OCI-LY1 (cell line): Measurements from ENCODE around the gene RAVER1.

Source experiments
- H2AFZ ChIP-seq: fragments of 200-600 bp; sonication (generic), shearing (Covaris generic); 2 replicates; pipeline ENCODE4 v1.6.0; 2014; ENCODE audit warnings: antibody characterized with exemption, mild to moderate bottlenecking, low read length
- H3F3A ChIP-seq: fragments of 200-600 bp; sonication (generic), shearing (Covaris generic); 2 replicates; pipeline ENCODE4 v1.6.0; 2014; ENCODE audit warnings: mild to moderate bottlenecking, antibody characterized with exemption, low read length, moderate library complexity; ENCODE audit not compliant: insufficient read depth
- H3K27ac ChIP-seq: fragments of 200-600 bp; sonication (generic); 2 replicates; pipeline ENCODE4 v1.5.1; 2014; ENCODE audit warnings: low read length, mixed run types, mild to moderate bottlenecking, low read depth; ENCODE audit not compliant: poor library complexity, severe bottlenecking
- H3K27me3 ChIP-seq: fragments of 200-600 bp; sonication (generic); 2 replicates; pipeline ENCODE4 v1.6.0; 2014; ENCODE audit warnings: antibody characterized with exemption, mild to moderate bottlenecking, low read length, moderate library complexity; ENCODE audit not compliant: insufficient read depth
- H3K36me3 ChIP-seq: fragments of 200-600 bp; sonication (generic); 2 replicates; pipeline ENCODE4 v1.6.1; 2014; ENCODE audit warnings: mild to moderate bottlenecking, antibody characterized with exemption, low read length, moderate library complexity, mixed read lengths; ENCODE audit not compliant: insufficient read depth
- H3K4me1 ChIP-seq: fragments of 200-600 bp; sonication (generic); 2 replicates; pipeline ENCODE4 v1.5.1; 2014; ENCODE audit warnings: mild to moderate bottlenecking, low read length, moderate library complexity; ENCODE audit not compliant: insufficient read depth, severe bottlenecking
- H3K4me2 ChIP-seq: fragments of 200-600 bp; sonication (generic), shearing (Covaris generic); 2 replicates; pipeline ENCODE4 v1.6.1; 2014; ENCODE audit warnings: low read length
- H3K4me3 ChIP-seq: fragments of 200-600 bp; sonication (generic); 2 replicates; pipeline ENCODE4 v1.5.1; 2014; ENCODE audit warnings: low read length, low read depth, mild to moderate bottlenecking, mixed read lengths; ENCODE audit not compliant: poor library complexity, severe bottlenecking
- H3K79me2 ChIP-seq: fragments of 200-600 bp; shearing (Covaris generic); 2 replicates; pipeline ENCODE4 v1.6.1; 2016; ENCODE audit warnings: mixed run types, low read length, mixed read lengths; ENCODE audit not compliant: insufficient read depth
- H3K9ac ChIP-seq: fragments of 200-600 bp; sonication (generic), shearing (Covaris generic); 2 replicates; pipeline ENCODE4 v1.6.1; 2014; ENCODE audit warnings: mild to moderate bottlenecking, low read length, mixed read lengths
- H3K9me2 ChIP-seq: fragments of 200-600 bp; sonication (generic), shearing (Covaris generic); 2 replicates; pipeline ENCODE4 v1.6.1; 2014; ENCODE audit warnings: low read depth, mild to moderate bottlenecking, low read length, mixed read lengths
- H3K9me3 ChIP-seq: fragments of 200-600 bp; shearing (Covaris generic); 2 replicates; pipeline ENCODE4 v1.6.1; 2014; ENCODE audit warnings: low read length, mixed read lengths
- H4K20me1 ChIP-seq: fragments of 200-600 bp; sonication (generic), shearing (Covaris generic); 2 replicates; pipeline ENCODE4 v1.6.0; 2016; ENCODE audit warnings: mild to moderate bottlenecking, low read length; ENCODE audit not compliant: insufficient read depth
- EZH2 ChIP-seq: fragments of 200-600 bp; sonication (generic), shearing (Covaris generic); IDR thresholded peaks from 2 replicates; pipeline ENCODE4 v1.8.0; 2017; ENCODE audit warnings: borderline replicate concordance, mixed run types, mild to moderate bottlenecking, antibody characterized with exemption, low read length, moderate library complexity, mixed read lengths
- TF ChIP-seq, protein P1 (sequence below): fragments of 200-600 bp; sonication (generic), shearing (Covaris generic); IDR thresholded peaks from 2 replicates; pipeline ENCODE4 v1.5.1; 2017; ENCODE audit warnings: mild to moderate bottlenecking, antibody characterized with exemption, low read length, moderate library complexity, mixed read lengths

Gene RAVER1

DNA sequence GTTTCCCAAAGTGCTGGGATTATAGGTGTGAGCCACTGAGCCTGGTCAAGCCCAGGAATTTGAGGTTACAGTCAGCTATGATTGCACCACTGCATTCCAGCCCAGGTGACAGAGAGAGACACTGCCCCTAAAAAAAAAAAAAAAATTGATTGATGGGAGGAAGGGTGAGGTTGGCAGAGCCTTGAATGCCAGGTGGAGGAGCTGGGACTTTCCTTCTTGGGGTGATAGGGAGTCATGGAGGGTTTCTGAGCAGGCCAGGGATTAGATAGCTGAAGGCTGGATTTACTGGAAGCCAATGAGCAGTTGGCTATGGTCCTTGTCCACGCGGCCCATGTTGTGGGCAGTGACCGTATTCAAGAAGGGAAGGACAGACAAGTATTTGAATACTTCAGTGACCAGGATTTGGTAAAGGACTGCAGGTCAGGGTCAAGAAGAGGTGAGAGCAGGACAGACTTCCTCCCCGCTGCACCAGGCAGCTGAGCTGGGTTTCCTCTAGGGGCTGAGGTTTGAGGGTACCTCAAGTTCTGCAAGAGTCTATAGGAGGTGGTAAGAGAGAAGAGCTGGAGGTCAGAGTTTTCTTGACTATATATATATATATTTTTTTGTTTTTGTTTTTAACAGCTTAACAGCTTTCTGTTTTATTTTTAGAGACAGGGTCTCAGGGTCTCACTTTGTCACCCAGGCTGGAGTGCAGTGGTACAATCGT, 53.4 kb downstream of the RAVER1 start:
- TF ChIP-seq, protein P1, sequence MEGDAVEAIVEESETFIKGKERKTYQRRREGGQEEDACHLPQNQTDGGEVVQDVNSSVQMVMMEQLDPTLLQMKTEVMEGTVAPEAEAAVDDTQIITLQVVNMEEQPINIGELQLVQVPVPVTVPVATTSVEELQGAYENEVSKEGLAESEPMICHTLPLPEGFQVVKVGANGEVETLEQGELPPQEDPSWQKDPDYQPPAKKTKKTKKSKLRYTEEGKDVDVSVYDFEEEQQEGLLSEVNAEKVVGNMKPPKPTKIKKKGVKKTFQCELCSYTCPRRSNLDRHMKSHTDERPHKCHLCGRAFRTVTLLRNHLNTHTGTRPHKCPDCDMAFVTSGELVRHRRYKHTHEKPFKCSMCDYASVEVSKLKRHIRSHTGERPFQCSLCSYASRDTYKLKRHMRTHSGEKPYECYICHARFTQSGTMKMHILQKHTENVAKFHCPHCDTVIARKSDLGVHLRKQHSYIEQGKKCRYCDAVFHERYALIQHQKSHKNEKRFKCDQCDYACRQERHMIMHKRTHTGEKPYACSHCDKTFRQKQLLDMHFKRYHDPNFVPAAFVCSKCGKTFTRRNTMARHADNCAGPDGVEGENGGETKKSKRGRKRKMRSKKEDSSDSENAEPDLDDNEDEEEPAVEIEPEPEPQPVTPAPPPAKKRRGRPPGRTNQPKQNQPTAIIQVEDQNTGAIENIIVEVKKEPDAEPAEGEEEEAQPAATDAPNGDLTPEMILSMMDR: no peak
- TF ChIP-seq EZH2: no peak
- no peak overlapping the region for H2AFZ ChIP-seq
- H3K27ac ChIP-seq: no peak overlapping the region
- no peaks in the 10 kb centered on the region for H4K20me1 ChIP-seq
- H3K4me3 ChIP-seq: no peak overlapping the region
- no peak overlapping the region for H3K9ac ChIP-seq
- no peaks in the 10 kb centered on the region for H3K27me3 ChIP-seq
- H3K79me2 ChIP-seq: no peaks in the 10 kb centered on the region
- peaks cover 3% of the 10 kb centered on the region for H3K36me3 ChIP-seq
- H3K9me3 ChIP-seq: no peaks in the 10 kb centered on the region
- H3K4me2 ChIP-seq: no peak overlapping the region
- no peaks in the 10 kb centered on the region for H3K9me2 ChIP-seq
- no peaks in the 10 kb centered on the region for H3F3A ChIP-seq
- no peaks in the 10 kb centered on the region for H3K4me1 ChIP-seq

DNA sequence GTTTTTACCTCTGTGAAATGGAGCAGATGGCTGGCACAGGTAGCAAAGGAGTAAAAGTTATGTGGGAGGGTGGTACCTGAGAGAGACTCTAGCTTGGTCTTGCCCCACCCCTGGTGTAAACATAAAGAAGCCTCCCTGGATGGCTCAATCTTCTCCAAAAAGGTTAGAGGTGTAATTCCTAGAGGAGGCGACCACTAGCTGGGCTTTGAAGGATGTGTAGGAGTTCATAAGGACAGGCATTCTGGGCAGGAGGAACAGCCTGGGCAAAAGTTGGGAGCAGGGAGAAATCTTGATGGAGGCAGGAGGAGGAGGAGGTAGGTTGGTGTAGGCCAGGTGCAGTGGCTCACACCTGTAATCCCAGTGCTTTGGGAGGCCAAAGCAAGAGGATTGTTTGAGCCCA, 54.4 kb downstream of the RAVER1 start:
- Histone ChIP-seq H4K20me1 (no peaks in the 10 kb centered on the region), H3K9ac (no peak overlapping the region), H3K36me3 (no peaks in the 10 kb centered on the region; the same call in 1 of the 2 replicates), H3K9me2 (no peaks in the 10 kb centered on the region), H3K4me3 (no peak overlapping the region), H3K4me2 (no peak overlapping the region), H3K27ac (no peak overlapping the region), H3F3A (no peaks in the 10 kb centered on the region), H3K27me3 (no peaks in the 10 kb centered on the region), H3K79me2 (no peaks in the 10 kb centered on the region), H3K9me3 (no peaks in the 10 kb centered on the region), H3K4me1 (no peaks in the 10 kb centered on the region), H2AFZ (no peak overlapping the region)
- TF ChIP-seq EZH2: no peak
- TF ChIP-seq, protein P1: no peak

DNA sequence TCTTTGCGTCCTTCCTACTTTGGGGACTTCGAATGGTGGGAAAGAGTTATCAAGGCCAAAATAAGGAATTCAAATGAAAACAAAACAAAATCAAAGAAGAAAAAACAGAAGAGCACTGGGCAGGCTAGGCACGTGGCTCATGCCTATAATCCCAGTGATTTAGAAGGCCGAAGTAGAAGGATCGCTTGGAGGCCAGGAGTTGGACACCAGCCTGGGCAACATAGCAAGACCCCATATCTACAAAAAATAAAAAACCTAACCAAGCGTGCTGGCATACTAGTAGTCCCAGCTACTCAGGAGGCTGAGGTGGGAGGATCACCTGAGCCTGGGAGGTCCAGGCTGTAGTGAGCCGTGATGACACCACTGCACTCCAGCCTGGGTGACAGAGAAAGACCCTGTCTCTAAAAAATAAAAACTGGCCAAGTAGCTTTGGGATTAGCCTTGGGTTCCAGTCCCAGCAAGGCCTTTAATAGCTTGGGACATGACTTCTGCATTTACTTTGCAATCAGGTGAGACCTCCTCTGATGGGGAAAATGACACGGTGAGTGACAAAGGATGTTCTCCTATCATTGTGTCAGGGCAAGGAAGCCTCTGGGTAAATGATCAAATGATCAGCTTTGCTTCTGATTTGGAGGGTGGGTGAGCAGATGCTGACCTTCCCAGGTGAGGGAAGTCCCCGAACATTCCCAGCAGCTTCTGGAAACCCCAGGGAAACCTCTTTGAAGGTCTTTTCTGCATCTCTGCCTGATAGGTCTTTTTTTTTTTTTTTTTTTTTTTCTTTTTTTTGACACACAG, 55.3 kb downstream of the RAVER1 start:
- Histone ChIP-seq H3K9me3 (no peaks in the 10 kb centered on the region), H4K20me1 (no peaks in the 10 kb centered on the region), H3K4me1 (no peaks in the 10 kb centered on the region), H3K9me2 (no peaks in the 10 kb centered on the region), H3F3A (no peaks in the 10 kb centered on the region), H3K9ac (no peak overlapping the region), H3K79me2 (no peaks in the 10 kb centered on the region), H3K27ac (no peak overlapping the region), H3K27me3 (no peaks in the 10 kb centered on the region), H3K4me3 (no peak overlapping the region), H3K4me2 (no peak overlapping the region), H2AFZ (no peak overlapping the region), H3K36me3 (no peaks in the 10 kb centered on the region)
- TF ChIP-seq EZH2: no peak
